Forelimb muscle (tissue), 1 donor: Measurements from ENCODE around the gene HNRNPM. TPM values are rescaled to one million over a fixed set of nuclear protein-coding genes. Genes with fewer than 3 reads are reported as not detected.
"Not testable (repeated sequence)": the region's sequence is repeated elsewhere in the genome, so short reads cannot be mapped to it uniquely, and the experiment has no call there.

Source experiments
- DNase-seq: peaks from one replicate; pipeline ENCODE4 v3.0.0-alpha.2; 2013; ENCODE audit warnings: low read depth
- polyA plus RNA-seq: library from polyadenylated mRNA; unstranded; fragments of 120-200 nt; gene quantifications from one replicate; pipeline ENCODE4 v1.2.1, GENCODE V29; 2013; ENCODE audit not compliant: insufficient read length

Gene HNRNPM
- polyA plus RNA-seq, 1 donor, result 170 TPM

DNA sequence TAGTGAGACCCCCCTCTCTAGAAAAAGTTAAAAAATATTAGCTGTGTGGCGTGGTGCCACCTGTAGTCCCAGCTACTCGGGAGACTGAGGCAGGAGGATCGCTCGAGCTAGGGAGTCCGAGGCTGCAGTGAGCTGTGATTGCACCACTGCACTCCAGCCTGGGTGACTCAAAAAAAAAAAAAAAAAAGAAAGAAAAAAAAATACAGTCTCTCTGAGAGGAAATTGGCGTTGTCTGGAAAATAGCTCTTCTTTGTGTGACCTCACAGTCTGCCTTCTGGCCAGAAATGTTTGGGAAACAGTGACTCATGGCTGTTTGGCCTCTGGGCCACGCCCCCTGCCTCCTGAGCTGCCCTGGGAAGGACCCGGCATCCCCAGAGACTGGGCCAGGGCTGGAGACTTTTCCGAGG is 21.0 kb upstream of the HNRNPM start:
- peak; percentile 95 for DNase-seq

DNA sequence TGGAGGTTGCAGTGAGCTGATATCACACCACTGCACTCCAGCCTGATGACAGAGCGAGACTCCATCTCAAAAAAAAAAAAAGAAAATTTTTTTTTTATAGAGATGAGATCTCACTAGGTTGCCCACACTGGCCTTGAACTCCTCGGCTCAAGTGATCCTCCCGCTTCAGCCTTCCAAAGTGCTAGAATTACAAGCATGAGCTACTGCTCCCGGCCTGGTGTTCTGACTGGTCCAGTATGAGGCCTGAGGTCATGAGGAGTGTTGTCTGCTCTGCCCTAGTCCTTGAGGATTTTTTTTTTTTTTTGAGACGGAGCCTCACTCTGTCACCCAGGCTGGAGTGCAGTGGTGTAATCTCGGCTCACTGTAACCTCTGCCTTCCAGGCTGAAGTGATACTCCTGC is 19.4 kb upstream of the HNRNPM start:
- not testable (repeated sequence) for DNase-seq

DNA sequence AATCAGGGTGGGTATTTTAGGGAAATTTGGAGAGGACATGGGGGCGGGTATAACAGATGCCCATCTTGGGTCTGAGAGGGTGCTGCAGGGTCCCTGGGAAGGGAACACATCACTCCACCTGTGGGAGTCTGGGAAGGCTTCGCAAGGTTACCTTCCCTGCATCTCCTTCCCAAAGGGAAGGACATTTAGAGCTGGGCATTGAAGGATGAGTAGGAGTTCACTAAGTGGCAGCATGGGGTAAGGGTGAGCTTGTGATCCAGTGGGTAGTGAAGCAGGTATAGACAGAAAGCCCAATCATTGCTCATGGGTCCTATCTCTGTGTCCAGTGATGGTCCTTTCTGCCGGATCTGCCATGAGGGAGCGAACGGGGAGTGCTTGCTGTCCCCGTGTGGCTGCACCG is 18.5 kb upstream of the HNRNPM start:
- no peak for DNase-seq

DNA sequence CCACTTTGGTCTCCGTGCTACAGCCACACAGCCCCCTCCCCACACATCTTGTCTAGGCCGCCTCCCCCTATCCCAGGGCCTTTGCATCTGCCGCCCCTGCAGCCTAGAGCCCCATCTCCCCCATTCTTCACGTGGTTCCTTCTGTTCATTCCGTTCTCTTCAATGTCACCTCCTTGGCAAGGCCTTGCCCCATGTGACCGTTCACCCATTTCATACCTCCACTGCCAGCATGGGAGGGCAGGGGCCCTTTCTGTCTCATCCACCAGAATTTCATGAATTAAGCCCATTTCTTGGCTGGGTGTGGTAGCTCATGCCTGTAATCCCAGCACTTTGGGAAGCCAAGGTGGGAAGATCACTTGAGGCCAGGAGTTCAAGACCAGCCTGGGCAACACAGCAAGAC is 15.7 kb upstream of the HNRNPM start:
- DNase-seq, result no peak

DNA sequence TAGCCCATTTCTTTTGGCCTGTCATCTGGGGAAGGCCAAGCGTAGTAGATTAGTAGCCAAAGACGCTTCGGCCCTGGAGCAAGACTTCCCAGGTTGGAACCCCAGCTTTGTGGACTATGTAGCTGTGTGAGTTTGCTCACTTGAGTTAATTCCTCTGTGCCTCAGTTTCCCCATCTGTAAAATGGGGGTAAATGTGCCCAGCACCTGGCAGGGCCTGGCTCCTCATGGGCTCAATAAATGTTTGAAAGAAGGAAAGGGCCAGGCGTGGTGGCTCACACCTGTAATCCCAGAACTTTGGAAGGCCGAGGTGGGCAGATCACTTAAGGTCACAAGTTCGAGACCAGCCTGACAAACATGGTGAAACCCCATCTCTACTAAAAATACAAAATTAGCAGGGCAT is 14.9 kb upstream of the HNRNPM start:
- DNase-seq, result no peak

DNA sequence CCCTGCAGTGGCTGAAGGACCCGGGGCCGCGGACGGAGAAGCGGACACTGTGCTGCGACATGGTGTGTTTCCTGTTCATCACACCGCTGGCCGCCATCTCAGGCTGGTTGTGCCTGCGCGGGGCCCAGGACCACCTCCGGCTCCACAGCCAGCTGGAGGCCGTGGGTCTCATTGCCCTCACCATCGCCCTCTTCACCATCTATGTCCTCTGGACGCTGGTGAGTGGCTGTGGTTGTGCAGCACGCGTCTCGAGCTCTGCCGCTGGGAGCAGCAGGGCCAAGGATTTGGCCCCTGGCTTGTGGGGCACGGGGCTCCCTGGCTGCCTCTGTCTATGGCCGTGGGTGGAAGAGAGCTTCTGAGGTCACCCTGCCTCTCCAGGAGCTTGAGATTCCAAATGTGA is 14.1 kb upstream of the HNRNPM start:
- DNase-seq, result no peak

DNA sequence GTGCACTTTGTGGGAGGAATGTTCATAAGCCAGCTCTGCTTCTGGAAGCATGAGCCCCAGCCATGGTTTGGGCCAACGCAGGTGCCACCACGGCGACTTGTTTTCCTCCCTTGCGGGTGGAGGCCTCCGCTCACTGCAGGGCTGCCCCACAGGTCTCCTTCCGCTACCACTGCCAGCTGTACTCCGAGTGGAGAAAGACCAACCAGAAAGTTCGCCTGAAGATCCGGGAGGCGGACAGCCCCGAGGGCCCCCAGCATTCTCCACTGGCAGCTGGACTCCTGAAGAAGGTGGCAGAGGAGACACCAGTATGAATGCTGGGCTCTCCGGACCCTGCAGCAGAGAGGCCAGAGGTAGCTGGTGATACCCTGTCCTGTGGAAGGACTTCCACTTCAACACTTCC is 6.5 kb upstream of the HNRNPM start:
- DNase-seq, result no peak

DNA sequence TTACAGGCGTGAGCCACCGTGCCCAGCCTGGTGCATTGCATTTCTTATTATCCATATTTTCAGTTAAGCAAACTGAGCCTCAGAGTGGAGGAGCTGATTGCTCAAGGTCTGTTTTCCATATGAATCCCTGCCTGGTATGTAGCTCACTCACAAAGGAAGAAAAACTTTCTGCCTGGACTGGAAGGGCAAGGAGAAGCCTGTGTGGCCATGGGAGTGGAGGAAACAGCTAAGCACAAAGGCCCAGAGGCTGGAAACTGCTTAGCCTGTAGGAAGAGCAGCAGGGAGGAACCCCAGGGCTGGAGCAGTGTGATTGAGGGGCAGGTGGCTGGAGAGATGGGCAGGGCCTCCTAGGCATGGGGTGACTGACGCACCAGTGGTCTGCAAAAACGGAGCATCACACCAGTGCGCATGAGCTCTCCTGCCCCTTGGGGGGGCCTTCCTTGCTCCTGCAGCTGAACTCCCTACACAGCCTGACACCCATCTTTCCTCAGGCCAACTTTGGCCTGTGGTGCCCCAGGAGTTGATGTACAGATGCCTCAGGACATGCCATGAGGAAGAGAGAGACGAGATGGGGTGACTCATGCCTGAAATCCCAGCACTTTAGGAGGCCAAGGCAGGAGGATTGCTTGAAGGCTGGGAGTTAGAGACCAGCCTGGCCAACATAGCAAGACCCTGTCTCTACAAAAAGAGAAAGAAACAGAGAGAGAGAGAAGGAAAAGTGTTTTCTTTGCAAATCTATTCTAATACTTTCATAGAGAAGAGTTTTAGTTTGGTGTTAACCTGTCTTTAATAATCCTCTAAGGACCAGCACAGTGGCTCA is 2.8 kb upstream of the HNRNPM start:
- no peak for DNase-seq

DNA sequence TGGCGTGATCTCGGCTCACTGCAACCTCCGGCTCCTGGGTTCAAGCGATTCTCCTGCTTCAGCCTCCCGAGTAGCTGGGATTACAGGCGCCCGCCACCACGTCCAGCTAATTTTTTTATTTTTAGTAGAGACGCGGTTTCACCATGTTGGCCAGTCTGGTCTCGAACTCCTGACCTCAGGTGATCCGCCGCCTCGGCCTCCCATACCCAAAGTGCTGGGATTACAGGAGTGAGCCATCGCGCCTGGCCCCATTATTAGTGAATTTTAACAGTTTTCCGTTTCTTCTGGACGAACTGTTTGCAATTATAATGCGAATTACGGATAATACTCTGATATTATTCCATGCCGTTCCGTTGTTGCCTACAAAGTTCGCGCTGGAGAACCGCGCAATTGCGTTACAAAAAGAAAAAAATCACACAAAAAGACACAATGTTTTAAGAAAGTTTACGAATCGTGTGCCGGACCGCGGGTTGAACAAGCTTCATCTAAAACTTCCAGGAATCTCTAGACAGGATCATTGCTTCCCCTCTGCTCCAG is 567 bp upstream of the HNRNPM start:
- DNase-seq, result not testable (repeated sequence)

DNA sequence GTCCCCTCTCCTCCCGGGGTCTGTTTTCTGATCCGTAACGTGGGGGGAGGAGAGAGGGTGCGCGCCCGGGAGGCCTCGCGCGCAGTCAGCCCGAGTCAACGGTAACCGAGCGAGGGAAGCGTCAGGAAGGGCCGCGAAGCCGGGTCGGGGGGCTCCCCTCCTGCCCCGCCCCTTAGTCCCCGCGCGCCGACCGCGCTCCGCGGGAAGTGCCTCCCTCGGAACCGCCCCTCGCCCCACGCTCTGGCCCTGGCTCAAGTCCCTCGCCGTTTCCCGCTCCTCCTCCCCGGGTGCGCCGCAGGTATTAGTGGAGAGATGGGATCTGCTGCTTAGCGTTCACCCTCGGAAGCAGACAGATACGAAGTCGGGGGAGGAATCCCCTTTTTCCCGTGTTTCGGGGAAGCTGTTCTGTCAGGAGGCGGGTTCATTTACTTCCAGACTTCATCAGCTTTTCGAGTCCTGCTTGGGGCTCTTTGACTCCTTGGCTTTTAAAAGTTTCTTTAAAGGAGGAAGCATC is 770 bp downstream of the HNRNPM start:
- no peak for DNase-seq

DNA sequence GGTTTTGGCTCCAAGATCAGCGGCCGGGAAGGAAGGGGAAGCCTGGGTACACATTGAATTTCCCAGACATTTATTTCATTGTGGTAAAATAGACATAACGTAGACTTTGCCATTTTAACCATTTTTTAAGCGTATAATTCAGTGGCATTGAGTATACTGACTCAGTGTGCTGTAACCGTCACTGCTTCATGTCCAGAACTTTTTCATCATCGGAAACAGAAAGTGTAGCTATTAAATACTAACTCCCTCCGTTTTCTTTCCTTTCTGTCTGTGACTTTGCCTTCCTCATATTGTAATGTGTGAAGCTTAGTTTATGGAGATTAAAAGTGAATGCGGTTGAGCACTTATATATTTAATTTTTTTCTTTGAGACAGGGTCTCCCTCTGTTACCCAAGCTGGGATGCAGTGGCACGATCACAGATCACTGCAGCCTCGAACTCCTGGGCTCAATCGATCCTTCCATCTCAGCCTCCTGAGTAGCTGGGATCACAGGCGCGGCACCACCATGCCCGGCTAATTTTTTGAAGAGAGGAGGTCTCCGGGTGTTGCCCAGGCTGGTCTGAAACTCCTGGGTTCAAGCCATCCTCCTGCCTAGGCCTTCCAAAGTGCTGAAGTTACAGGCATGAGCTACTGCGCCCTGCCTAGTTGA is 1.4 kb downstream of the HNRNPM start:
- DNase-seq, result no peak

DNA sequence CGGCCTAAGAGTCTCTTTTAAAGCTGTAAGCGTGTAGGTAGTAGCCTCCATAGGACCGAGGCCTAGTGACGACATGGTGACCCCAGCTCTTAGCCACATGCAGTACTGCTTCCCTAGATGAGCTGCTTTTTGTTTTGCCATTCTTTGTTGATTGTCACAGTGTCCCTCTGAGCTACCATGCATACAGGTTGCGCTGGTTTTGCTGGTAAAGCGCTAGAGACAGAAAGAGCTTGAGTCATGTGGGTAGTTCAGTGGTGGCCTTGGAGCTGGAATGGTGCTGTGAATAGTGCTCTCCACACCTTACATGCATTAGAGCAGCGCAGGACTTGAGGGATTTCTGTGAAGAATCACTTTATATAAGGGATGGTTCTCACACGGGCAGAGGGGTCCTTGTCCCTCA is 5.1 kb downstream of the HNRNPM start:
- DNase-seq, result no peak

DNA sequence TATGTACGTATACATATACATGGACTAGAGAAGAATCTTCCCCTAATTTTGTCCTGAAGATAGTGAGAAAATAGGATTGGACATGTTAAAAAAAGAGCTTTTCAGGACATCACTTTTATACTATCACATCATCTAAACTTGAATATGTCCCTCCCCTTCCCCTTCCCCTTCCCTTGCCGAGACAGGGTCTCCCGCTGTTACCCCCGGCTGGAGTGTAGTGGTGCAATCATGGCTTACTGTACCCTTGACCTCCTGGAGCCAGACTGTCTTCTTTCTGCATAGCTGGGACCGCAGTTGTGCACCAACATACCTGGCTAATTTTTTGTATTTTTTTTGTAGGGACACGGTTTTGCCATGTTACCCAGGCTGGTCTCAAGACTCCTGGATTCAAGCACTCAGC is 6.6 kb downstream of the HNRNPM start:
- DNase-seq, result no peak

DNA sequence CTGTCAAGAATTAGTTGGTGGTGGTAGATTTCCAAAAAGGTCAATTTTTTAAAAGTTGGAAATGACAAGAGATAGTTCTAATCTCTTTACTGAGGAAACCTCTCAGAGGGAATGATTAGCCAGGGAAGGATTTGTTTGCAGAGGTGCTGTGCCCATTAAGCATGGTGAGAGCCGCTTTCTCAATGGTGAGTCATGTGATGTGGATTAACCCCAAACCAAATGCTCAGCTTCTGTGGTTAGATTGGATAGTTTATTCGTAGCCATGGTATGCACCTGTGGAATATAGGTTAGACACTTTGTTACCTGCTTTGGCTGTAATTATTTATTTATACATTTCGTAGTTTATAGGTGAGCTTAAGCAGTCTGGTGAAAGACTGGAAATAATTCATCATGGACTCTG is 7.1 kb downstream of the HNRNPM start:
- DNase-seq, result no peak

DNA sequence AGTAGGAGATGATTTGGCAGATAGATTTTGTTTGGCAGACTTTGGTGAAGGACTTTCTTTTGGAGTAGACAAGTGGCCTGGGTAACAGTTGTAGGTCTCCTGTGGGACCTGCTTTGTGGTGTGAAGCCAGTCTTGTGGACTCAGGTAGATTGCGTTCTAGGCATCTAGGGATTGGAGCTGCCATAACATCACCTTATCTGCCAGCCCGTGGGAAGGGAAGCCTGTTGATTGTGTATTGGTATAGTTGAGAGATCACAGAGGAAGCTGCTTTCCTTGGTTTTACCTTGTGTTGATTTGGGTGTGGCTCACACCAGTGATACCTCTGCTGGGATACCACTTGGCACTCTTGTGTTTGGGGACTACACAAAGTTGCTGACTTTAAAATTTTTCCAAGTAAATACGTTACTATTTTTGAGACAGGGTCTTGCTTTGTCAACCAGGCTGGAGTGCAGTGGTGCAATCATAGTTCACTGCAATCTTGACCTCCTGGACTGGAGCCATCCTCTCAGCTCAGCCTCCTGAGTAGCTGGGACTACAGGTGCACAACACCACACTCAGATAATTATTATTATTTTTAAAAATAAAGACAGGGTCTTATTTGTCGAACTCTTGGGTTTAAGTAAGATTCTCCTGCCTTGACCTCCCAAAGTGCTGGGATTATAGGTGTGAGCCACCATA is 7.8 kb downstream of the HNRNPM start:
- no peak for DNase-seq

DNA sequence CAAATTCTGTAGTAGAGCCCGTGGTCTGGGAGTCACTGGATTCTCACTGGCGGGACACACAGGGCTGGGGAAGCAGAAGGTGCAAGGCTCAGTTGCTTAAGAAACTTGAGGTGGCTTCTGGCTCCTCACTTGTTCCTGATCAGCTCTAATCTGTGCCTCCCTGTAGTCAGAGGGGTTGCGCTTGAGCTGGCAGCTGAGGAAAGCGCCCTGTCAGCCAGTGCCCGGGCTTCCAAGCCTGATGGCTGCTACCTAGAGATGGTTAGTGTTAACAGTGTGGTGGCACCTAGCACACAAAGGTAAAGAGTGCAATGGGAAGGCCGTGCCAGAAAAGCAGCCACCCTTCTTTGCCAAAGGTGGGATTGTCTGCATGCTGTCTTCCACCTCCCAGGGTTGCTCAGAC is 8.8 kb downstream of the HNRNPM start:
- DNase-seq, result no peak

DNA sequence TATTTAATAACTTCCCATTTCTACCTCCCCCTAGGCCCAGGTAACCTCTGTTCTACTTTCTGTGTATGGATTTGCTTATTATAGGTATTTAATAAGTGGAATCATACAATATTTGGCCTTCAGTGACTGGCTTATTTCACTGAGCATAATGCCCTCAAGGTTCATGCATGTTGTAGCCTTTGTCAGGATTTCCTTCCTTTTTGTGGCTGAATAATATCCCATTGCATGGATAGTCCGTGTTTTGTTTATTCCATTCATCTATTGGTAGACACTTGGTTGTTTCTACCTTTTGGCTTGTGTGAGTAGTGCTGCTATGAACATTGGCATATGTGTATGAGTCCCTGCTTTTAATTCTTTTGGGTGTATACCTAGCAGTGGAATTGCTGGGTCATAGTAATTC is 9.4 kb downstream of the HNRNPM start:
- no peak for DNase-seq

DNA sequence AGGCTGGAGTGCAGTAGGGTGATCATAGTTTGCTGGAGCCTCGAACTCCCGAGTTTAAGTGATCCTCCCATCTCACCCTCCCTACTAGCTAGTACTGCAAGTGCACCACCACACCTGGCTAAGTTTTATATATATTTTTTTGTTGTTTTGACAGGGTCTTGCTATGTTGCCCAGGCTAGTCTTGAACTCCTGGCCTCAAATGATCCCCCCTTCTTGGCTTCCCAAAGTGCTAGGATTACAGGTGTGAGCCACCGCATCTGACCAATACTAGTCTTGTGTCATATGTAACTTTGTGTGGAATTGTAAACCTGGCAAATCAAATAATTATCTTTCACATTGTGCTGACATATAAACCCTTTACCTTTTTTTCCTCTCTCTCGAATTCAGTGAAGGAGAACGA is 10.2 kb downstream of the HNRNPM start:
- DNase-seq, result no peak

DNA sequence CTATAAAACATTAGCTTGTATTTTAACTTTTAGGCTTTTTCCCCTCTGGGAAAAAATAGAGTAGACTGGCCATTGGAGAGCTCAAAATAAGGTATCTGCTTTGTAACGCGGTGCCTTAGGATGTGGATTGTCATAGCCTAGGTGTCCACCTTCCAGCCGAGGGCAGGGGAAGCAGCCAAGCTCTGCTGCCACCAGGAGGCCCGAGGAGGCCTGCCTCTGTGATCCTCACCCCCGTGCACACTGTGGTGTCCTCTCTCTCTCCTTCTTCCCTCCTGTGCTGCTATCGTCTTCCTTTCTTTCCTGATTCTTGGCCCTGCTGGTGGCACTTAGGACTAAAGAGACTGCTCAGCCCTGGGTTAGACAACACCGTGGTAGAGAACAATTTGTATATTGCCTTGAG is 11.3 kb downstream of the HNRNPM start:
- no peak for DNase-seq

DNA sequence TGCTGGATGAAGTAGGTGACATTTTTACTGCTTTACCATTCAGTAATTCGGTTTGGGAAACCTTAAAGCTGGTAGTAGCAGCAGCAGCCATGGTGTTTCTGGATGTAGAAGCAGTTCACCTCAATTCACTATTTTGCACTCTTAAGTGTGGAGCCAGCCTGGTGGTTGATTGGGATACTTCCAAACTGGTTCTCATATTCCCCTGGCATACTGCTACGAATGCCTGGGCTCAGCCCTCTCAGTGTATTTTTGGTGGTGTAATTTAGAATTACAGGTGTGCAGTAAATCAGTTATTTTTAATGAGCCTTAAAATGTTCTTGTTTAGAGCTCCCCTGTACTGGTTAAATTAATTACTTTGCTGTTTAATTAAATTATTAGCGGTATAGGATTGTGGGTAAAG is 12.4 kb downstream of the HNRNPM start:
- no peak for DNase-seq

DNA sequence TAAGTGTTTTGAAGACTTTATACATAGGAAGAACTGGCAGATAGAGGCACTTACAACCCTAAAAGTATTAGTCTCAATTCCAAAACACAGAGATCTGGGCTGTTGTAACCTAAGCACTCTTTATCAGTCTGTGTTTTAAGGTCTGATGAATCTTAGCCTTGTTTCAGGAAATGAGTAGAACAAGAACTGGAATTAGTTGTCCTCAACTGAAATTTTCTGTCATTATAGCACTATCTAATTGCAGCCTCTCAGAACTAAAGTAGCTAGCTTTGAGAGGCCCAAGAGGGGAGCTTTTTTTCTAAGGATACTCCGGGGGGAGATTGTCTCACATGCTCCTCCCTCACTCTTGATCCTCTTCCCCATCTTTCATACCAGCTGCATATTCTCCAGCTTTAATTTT is 13.1 kb downstream of the HNRNPM start:
- no peak for DNase-seq

DNA sequence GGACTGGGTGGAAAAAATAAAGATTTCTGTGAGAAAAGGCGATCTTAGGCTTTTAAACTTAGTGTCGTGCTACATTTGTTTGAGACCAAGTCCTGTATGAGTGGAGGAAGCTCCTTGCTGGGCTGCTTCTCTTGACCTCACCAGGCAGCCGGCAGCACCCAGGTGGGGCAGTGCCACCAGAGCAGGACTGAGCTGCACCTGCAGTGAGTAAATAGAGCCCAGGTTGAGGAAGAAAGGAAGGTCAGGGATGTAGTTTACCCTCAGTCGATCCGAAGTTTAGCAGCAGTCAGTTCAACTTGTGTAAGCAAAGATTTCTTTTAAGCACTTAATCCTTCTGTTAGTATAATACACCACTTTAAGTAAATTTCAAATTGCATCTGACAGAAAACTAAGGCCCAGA is 13.6 kb downstream of the HNRNPM start:
- no peak for DNase-seq

DNA sequence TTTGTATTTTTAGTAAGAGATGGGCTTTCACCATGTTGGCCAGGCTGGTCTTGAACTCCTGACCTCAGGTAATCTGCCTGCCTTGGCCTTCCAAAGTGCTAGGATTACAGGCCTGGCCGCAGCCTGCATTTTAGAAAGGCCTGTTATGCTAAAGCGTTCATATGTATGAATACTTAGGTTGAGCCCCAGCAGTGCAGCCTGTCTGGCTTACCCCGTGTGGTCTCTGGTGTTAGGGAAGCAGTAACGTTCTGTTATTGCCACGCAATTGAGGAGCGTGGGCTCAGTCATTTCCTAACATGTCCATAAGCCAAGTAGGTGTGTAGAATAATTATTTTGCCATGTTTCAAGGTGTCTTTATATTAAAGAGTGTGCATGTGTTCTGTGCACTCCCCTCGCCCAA is 14.3 kb downstream of the HNRNPM start:
- no peak for DNase-seq
